GM12891 (cell line): ENCODE results near the gene KCNMA1.

Source experiments
- POLR2A ChIP-seq: IDR thresholded peaks from 2 replicates; pipeline ENCODE4 v1.6.1; 2011; ENCODE audit warnings: low read depth, low read length, control low read depth
- POLR2AphosphoS5 ChIP-seq: IDR thresholded peaks from 2 replicates; pipeline ENCODE4 v1.6.1; 2011; ENCODE audit warnings: low read depth, low read length, control low read depth
- SPI1 ChIP-seq: IDR thresholded peaks from 2 replicates; pipeline ENCODE4 v1.6.1; 2011; ENCODE audit warnings: low read depth, low read length, control low read depth

DNA sequence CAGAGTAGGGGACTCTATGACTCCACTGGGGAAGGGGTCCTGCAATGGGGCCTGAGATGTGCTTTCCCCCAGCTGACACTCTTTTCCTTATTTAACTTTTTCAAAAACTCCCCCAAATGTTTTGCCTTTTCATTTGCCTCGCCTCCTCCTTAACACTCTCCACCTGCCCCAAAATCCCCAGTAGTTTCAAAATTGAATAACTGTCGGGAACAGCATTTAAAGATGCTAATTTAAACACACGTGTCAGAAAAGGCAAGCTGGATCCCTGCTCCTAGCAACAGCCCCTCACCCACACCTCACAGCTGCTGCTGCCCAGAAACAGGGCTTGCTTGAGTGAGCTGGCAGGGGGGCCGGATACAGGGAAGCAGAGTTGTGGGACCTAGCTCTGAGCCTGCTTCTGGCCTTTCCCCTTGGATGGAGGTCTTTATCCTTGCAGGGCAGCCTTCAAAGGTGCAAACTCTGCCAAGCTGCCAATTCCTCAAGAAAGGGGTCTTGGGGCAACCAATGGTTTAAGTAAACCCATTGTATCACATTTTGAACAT lies 115.3 kb downstream of the KCNMA1 start:
- no peak for TF ChIP-seq POLR2A
- TF ChIP-seq SPI1, result no peak
- no peak for TF ChIP-seq POLR2AphosphoS5
